Measurements from ENCODE around the gene PCDHGB4.
"Not testable (repeated sequence)": the region's sequence is repeated elsewhere in the genome, so short reads cannot be mapped to it uniquely, and the experiment has no call there.

The PCDHGB4 gene

DNA sequence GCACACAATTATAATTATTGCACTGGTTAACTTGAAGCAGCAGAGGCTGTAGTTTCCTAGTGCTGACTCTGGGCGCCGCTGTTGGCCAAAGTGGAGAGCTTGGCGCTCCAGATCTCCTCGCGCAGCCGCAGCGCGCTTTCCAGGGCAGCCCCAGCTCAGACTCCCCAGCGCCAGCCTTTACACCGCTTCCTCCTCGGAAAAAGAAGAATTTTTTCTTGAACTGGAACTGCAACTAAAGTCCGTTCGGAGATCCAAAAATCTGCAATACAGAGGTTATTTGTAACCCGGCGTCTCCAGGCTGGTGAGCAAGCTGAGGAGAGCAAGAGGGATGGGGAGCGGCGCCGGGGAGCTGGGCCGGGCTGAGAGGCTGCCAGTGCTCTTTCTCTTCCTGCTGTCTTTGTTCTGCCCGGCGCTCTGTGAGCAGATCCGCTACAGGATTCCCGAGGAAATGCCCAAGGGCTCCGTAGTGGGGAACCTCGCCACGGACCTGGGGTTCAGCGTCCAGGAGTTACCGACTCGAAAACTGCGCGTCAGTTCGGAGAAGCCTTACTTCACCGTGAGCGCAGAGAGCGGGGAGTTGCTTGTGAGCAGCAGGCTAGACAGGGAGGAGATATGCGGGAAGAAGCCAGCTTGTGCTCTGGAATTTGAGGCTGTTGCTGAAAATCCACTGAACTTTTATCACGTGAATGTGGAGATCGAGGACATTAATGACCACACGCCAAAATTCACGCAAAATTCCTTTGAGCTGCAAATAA, at the start of gene PCDHGB4:
TSS of gene PCDHGB4 (plus strand) at position 142 of the 755 bp plus-strand sequence. CDS start at position 329, 187 bp downstream.
- not testable (repeated sequence) for DNase-seq

DNA sequence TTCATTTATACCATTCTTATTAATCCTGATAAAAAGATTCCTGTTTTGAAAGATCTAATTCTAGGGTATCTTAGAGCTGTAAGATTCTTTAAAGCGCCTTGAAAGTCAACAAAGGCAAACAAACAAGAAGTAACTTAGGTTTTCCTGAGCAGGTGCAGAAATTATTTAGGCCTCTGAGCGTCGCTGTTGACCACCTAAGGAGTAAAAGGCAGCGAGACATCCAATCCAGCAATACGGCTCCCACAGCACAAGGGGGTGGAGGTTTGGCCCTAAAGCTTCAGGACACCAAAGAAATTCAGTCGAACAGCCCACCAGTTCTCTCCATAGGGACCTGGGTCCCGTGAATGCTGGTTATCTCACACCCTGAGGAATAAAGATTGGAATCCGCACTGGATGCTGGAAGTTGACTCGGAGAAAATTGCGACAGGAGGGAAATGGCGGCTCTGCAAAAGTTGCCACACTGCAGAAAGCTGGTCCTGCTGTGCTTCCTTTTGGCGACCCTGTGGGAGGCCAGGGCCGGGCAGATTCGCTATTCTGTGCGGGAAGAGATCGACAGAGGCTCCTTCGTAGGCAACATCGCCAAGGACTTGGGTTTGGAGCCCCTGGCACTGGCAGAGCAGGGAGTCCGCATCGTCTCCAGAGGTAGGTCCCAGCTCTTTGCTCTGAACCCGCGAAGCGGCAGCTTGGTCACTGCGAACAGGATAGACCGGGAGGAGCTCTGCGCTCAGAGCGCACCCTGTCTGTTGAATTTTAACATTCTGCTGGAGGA, 48.8 kb upstream of the PCDHGB4 start, which contains the start of gene PCDHGA2:
TSS of gene PCDHGA2 (plus strand) at position 223 of the 769 bp plus-strand sequence.
- peak; percentile 30 for DNase-seq

- not testable (repeated sequence) for DNase-seq
Measured at GRCh38 chr5:141340781-141341354, 46.6 kb upstream of the PCDHGB4 start.

DNA sequence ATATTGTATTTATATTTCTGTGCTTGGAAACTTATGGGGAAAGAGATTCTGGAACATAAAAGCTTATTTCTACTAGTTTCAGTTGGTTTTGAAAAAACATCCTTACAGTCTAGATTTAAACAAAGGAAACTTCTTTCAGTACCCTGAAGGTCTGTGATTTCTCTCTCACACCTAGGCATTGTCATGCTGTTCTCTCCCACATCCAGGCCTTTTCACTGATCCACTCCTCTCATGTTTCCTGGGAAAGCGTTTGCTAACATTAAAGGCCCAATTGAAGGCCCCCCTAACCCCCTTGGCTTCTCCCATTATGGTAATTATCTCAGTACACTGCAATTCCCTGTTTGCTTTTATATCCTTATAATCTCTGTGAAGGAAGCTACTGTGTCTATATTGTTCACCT, 44.7 kb upstream of the PCDHGB4 start:
- no peak for DNase-seq

- peak; percentile 13 for DNase-seq
Measured at GRCh38 chr5:141343242-141343952, 44.1 kb upstream of the PCDHGB4 start, which contains the start of gene PCDHGA3. Gene PCDHGA3 (plus strand): TSS chr5:141343829. CDS start chr5:141344034, 205 bp downstream.

GRCh38 chr5:141343953-141344463, 43.5 kb upstream of the PCDHGB4 start:
- no peak for DNase-seq

GRCh38 chr5:141345327-141345726, 42.2 kb upstream of the PCDHGB4 start:
- DNase-seq = no peak

- not testable (repeated sequence) for DNase-seq
Measured at GRCh38 chr5:141346017-141346416, 41.5 kb upstream of the PCDHGB4 start.

- peak; percentile 50 for DNase-seq
Measured at GRCh38 chr5:141349917-141350619, 37.4 kb upstream of the PCDHGB4 start, which contains the start of gene PCDHGB1. Gene PCDHGB1 (plus strand): TSS chr5:141350099. CDS start chr5:141350261, 162 bp downstream.

DNA sequence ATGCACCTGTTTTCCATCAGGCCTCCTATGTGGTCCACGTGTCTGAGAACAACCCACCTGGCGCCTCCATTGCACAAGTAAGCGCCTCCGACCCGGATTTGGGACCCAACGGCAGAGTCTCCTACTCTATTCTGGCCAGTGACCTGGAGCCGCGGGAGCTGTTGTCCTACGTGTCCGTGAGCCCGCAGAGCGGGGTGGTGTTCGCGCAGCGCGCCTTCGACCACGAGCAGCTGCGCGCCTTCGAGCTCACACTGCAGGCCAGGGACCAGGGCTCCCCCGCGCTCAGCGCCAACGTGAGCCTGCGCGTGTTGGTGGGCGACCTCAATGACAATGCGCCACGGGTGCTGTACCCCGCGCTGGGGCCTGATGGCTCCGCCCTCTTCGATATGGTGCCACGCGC, 35.9 kb upstream of the PCDHGB4 start:
- no peak for DNase-seq

GRCh38 chr5:141354900-141355469, 32.5 kb upstream of the PCDHGB4 start, which contains the start of gene PCDHGA4:
Gene PCDHGA4 (plus strand): TSS chr5:141355021. CDS start chr5:141355108, 87 bp downstream.
- no peak for DNase-seq

- DNase-seq = no peak
Measured at GRCh38 chr5:141355641-141356040, 31.9 kb upstream of the PCDHGB4 start.

DNA sequence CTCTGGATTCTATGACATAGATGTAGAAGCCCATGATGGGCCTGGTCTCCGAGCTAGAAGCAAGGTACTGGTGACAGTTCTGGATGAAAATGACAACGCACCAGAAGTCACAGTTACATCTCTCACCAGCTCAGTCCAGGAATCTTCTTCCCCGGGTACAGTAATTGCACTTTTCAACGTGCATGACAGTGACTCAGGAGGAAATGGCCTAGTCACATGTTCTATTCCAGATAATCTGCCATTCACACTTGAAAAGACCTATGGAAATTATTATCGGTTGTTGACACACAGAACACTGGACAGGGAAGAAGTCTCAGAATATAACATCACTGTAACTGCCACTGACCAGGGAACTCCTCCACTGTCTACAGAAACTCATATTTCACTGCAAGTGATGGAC, 31.4 kb upstream of the PCDHGB4 start:
- no peak for DNase-seq

DNA sequence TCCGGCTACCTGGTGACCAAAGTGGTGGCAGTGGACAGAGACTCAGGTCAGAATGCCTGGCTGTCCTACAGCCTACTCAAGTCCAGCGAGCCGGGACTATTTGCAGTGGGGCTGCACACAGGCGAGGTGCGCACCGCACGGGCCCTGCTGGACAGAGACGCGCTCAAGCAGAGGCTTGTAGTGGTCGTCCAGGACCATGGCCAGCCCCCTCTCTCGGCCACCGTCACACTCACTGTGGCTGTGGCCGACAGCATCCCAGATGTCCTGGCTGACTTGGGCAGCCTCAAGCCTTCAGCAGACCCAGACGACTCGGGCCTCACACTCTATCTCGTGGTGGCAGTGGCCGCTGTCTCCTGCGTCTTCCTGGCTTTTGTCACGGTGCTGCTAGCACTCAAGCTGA, 30.5 kb upstream of the PCDHGB4 start:
- DNase-seq = no peak

DNA sequence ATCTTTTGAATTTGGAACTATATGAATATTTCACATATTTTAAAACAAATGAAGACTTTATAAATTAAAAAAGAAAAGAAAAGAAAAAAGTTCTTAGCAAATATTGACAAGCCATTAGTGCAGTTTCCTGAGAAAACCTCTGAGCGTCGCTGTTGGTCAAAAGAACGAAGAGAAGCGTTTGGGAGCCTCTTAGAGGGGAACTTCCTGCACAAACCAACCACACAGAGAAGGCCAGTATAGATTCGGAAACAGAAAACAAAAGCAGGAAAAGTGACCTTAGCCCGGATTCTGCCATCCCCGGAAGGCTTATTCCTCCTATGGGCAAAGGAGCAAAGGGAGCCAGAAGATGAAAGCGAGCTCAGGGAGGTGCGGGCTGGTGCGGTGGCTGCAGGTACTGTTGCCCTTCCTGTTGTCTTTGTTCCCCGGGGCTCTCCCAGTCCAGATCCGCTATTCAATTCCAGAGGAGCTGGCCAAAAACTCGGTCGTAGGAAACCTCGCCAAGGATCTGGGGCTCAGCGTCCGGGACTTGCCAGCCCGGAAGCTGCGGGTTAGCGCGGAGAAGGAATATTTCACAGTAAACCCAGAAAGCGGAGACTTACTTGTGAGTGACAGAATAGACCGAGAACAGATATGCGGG, 27.6 kb upstream of the PCDHGB4 start, which contains the start of gene PCDHGB2:
TSS of gene PCDHGB2 (plus strand) at position 205 of the 637 bp plus-strand sequence. CDS start at position 347, 142 bp downstream.
- DNase-seq = peak; percentile 38

- DNase-seq = no peak
Measured at GRCh38 chr5:141360685-141361084, 26.8 kb upstream of the PCDHGB4 start.

DNA sequence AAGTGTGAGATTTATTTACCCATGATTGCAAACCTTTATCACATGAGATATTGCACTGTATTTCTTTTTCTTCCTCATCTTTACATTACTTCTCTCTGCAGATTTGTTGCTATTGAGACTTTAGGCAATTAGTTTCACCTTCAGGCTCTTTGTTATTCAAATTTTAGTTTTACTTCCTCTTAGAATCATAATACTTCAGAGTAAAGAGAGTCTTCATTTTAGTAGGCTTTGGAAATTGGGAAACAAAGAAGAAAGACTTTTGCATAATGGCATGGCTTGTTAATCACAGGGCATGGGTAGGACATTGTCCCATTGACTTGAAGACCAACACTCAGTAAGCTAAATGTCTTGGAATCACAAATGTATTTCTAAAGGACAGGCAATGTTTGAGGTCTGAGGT, 24.8 kb upstream of the PCDHGB4 start:
- DNase-seq = no peak

GRCh38 chr5:141363952-141364660, 23.4 kb upstream of the PCDHGB4 start, which contains the start of gene PCDHGA5:
Gene PCDHGA5 (plus strand): TSS chr5:141364162. CDS start chr5:141364331, 169 bp downstream.
- DNase-seq = no peak

- no peak for DNase-seq
Measured at GRCh38 chr5:141366016-141366896, 21.2 kb upstream of the PCDHGB4 start.

Data from COR-L47 (cell line).